Liver (tissue), 9 donors: ENCODE measurements around the gene SGSM1. TPM values are rescaled to one million over a fixed set of nuclear protein-coding genes. Genes with fewer than 3 reads are reported as not detected.

ENCODE experiments used
- DNase-seq: peaks from one replicate; pipeline ENCODE4 v3.0.0-alpha.2; 2017; ENCODE audit warnings: low spot score
- H3K27ac ChIP-seq, 2 donors: one replicate each; pipeline ENCODE4 v1.7.0; 2013; ENCODE audit warnings: inconsistent platforms in 2 of 2, low read length in 2 of 2, control low read depth in 1 of 2, low read depth in 1 of 2, mild to moderate bottlenecking in 1 of 2
- H3K27me3 ChIP-seq, 4 donors: one replicate each; pipeline versions ENCODE4 v1.6.1 to v1.7.0; 2013; ENCODE audit warnings: low read length in 3 of 4, inconsistent platforms in 1 of 4, mild to moderate bottlenecking in 1 of 4, moderate library complexity in 1 of 4; ENCODE audit not compliant: control insufficient read depth in 4 of 4, insufficient read depth in 4 of 4
- H3K36me3 ChIP-seq, 4 donors: one replicate each; pipeline versions ENCODE4 v1.6.1 to v1.7.0; 2013; ENCODE audit warnings: low read length in 3 of 4, mild to moderate bottlenecking in 3 of 4, low read depth in 1 of 4, moderate library complexity in 1 of 4; ENCODE audit not compliant: control insufficient read depth in 4 of 4, insufficient read depth in 3 of 4
- H3K4me1 ChIP-seq, 4 donors: one replicate each; pipeline versions ENCODE4 v1.6.1 to v1.7.0; 2013; ENCODE audit warnings: low read length in 3 of 4, mild to moderate bottlenecking in 3 of 4, moderate library complexity in 1 of 4; ENCODE audit not compliant: control insufficient read depth in 4 of 4, insufficient read depth in 4 of 4
- H3K4me3 ChIP-seq, 3 donors: one replicate each; pipeline versions ENCODE4 v1.6.1 to v1.7.0; 2013; ENCODE audit warnings: low read length in 3 of 3, control low read depth in 1 of 3, low read depth in 1 of 3, mild to moderate bottlenecking in 1 of 3
- H3K9ac ChIP-seq, 2 donors: one replicate each; pipeline ENCODE4 v1.7.0; 2013; ENCODE audit warnings: low read length in 2 of 2, mild to moderate bottlenecking in 2 of 2, moderate library complexity in 2 of 2, control low read depth in 1 of 2, low read depth in 1 of 2
- H3K9me3 ChIP-seq, 4 donors: one replicate each; pipeline versions ENCODE4 v1.6.1 to v1.7.0; 2013; ENCODE audit warnings: low read length in 3 of 4; ENCODE audit not compliant: control insufficient read depth in 4 of 4
- ATF3 ChIP-seq: IDR thresholded peaks from 2 replicates; pipeline ENCODE4 v1.6.1; 2016; ENCODE audit warnings: antibody characterized with exemption
- CTCF ChIP-seq: fragments of 150-350 bp; IDR thresholded peaks from 2 replicates; pipeline ENCODE4 v1.5.1; 2017; ENCODE audit warnings: improper control_type of control experiment, low read depth, low read length; ENCODE audit not compliant: missing input control
- EGR1 ChIP-seq, 2 donors: IDR thresholded peaks; 2 replicates each; pipeline ENCODE4 v1.6.1; 2016 to 2018; ENCODE audit warnings: antibody characterized with exemption in 2 of 2, low read depth in 2 of 2
- FOXA1 ChIP-seq: IDR thresholded peaks from 2 replicates; pipeline ENCODE4 v1.6.1; 2016; ENCODE audit warnings: antibody characterized with exemption
- FOXA2 ChIP-seq: IDR thresholded peaks from 2 replicates; pipeline ENCODE4 v1.6.1; 2016; ENCODE audit warnings: antibody characterized with exemption
- HNF4G ChIP-seq: IDR thresholded peaks from 2 replicates; pipeline ENCODE4 v1.6.1; 2016; ENCODE audit warnings: antibody characterized with exemption
- JUND ChIP-seq, 2 donors: IDR thresholded peaks; 2 replicates each; pipeline ENCODE4 v1.6.1; 2016; ENCODE audit warnings: antibody characterized with exemption in 2 of 2
- NR2F2 ChIP-seq: IDR thresholded peaks from 2 replicates; pipeline ENCODE4 v1.6.1; 2016; ENCODE audit warnings: antibody characterized with exemption
- RAD21 ChIP-seq, 2 donors: IDR thresholded peaks; 2 replicates each; pipeline ENCODE4 v1.6.1; 2016; ENCODE audit warnings: antibody characterized with exemption in 2 of 2, mild to moderate bottlenecking in 2 of 2
- REST ChIP-seq: IDR thresholded peaks from 2 replicates; pipeline ENCODE4 v1.6.1; 2016; ENCODE audit warnings: antibody characterized with exemption, mild to moderate bottlenecking
- RXRA ChIP-seq, 2 donors: IDR thresholded peaks; 2 replicates each; pipeline ENCODE4 v1.6.1; 2017 to 2018; ENCODE audit warnings: antibody characterized with exemption in 2 of 2, mild to moderate bottlenecking in 1 of 2
- SP1 ChIP-seq: IDR thresholded peaks from 2 replicates; pipeline ENCODE4 v1.6.1; 2018; ENCODE audit warnings: antibody characterized with exemption, mild to moderate bottlenecking
- TAF1 ChIP-seq: conservative IDR thresholded peaks from 2 replicates; pipeline ENCODE4 v1.6.1; 2016; ENCODE audit warnings: antibody characterized with exemption, mild to moderate bottlenecking
- ZBTB33 ChIP-seq: IDR thresholded peaks from 2 replicates; pipeline ENCODE4 v1.6.1; 2016; ENCODE audit warnings: antibody characterized with exemption
- WGBS: extraction: QIAGEN DNeasy Blood & Tissue Kit; methylation state at CpG from one replicate; pipeline ENCODE4 v1.1.7; 2013; 5-methylcytosine and 5-hydroxymethylcytosine counted together
- polyA plus RNA-seq, 2 donors: library from polyadenylated mRNA; stranded (reverse) in 1 of 2; unstranded in 1 of 2; fragments of 200-250 nt in 1 of 2; fragments of >200 nt in 1 of 2; fragmentation: Nextera tagmentation in 1 of 2; extraction: Ambion mirVana in 1 of 2; gene quantifications; one replicate each; pipeline versions ENCODE4 v1.2.1 to v1.2.3, GENCODE V29; 2013 to 2015
- total RNA-seq, 2 donors: library from RNA; depleted of rRNA; stranded (reverse); fragments of >200 nt; gene quantifications; one replicate each; pipeline ENCODE4 v1.2.3, GENCODE V29; 2014
- TF ChIP-seq, protein P1 (sequence below): IDR thresholded peaks from 2 replicates; pipeline ENCODE4 v1.6.1; 2016; ENCODE audit warnings: antibody characterized with exemption
- donor health status: healthy.
- donor health status: healthy.
- donor health status: healthy.
- donor health status: healthy.
- donor health status: healthy.

Gene SGSM1
- total and polyA plus RNA-seq, 4 donors: 0.08 to 0.51 (median 0.21) TPM

DNA sequence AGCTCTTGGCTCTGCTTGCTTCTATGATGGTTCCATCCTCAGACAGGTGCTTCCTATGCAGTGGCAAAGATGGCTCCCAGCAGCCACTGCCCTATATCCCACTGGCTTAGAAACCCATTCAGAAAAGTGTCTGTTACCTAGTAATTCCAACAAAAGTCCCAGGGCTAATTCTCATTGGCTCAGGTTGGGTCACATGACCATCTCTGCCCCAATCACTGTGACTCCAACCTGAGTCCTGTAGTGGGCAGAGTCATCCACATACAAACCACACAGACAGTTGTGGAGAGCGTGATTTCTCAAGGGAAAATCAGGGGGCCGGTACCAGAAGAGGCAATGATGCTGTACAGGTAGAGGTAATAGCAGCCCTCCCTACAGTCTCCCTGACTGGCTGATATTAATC lies 73.0 kb downstream of the SGSM1 start:
- TF ChIP-seq REST (no peak), NR2F2 (no peak), TAF1 (no peak), ATF3 (no peak), HNF4G (no peak), FOXA1 (no peak), SP1 (no peak), RXRA (IDR thresholded peaks at IDR 0.05) (no peak), EGR1 (IDR thresholded peaks at IDR 0.05; ENCODE audit: low read depth in 2 of 2) (no peak), ZBTB33 (no peak), RAD21 (IDR thresholded peaks at IDR 0.05) (no peak), CTCF (no peak), JUND (IDR thresholded peaks at IDR 0.05) (no peak)
- TF ChIP-seq, protein P1, sequence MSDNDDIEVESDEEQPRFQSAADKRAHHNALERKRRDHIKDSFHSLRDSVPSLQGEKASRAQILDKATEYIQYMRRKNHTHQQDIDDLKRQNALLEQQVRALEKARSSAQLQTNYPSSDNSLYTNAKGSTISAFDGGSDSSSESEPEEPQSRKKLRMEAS: no peak
- Histone ChIP-seq H3K4me1 (no peaks in the 10 kb centered on the region), H3K27ac (no peak overlapping the region), H3K4me3 (no peak overlapping the region), H3K9me3 (peaks cover 0 to 6% (median 1%) of the 10 kb centered on the region in 4 donors), H3K27me3 (no peaks in the 10 kb centered on the region), H3K36me3 (no peaks in the 10 kb centered on the region), H3K9ac (no peak overlapping the region)
- no peak for DNase-seq
- WGBS: 96% methylated on average over 2 of the region's 2 CpGs

DNA sequence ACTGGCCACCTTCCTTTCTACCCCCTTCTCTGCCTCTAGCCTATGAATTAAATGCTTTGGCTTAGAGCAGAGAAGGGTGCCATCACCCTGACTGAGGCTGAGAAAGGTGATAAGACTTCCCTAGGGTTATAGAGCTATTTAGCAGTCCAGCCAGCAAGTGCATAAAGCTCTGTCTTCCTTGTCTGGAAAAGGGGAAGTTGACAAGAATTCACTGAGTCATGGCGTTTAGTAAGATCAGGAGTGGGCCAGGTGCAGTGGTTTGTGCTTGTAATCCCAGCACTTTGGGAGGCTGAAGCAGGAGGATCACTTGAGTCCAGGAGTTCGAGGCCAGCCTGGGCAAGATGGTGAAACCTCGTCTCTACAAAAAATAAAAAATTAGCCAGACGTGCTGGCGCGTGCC lies 77.4 kb downstream of the SGSM1 start:
- Histone ChIP-seq H3K9ac (no peak overlapping the region), H3K36me3 (no peaks in the 10 kb centered on the region), H3K9me3 (no peaks in the 10 kb centered on the region), H3K27ac (no peak overlapping the region), H3K27me3 (no peaks in the 10 kb centered on the region), H3K4me3 (no peak overlapping the region), H3K4me1 (no peaks in the 10 kb centered on the region)
- TF ChIP-seq ATF3 (no peak), FOXA2 (no peak), NR2F2 (no peak), TAF1 (no peak)
- no peak for DNase-seq
- WGBS: 92% methylated on average over 6 of the region's 6 CpGs
